COLO668 (cell line): Measurements from ENCODE around the gene TAL1.
A peak's percentile ranks its signal among the peaks of the same experiment; 100 is the strongest.

Source experiments
- DNase-seq: peaks from one replicate; lab custom pipeline; 2025; ENCODE audit not compliant: unreplicated experiment; lab: John Stamatoyannopoulos, UW

TAL1 gene

DNA sequence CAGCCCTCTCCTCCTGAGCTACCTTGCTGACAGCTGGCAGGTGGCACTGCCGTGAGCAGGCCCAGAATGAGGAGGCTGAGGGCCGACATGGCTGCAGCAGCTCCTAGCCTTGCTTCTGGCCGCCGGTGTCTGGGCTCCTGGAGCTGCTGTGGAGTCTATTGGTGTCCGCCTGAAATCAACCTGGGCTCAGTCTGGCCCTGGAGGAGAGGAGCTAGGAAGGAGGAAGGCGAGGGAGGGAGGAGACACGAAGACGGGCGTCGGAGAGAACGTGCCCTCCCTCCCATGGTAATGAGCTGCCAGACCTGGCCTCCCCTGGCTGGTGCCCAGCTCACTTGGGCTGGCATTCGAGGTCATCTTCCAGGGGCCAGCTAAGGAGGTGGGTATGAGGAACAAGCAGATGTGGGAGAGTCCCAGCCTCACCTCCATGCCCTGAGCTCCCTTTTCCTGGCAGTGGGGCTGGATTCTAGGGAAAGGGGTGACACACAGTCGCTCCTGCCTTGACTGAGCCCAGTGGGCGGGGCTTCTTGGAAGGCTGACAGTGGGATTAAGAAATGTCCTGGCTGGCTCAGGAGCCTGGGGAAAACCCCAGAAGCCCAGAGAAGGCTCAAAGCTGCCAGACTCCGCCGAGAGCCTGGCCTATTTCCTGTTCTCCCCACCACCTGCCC lies 42.0 kb downstream of the TAL1 start, which contains the start of gene PDZK1IP1:
TSS of gene PDZK1IP1 (minus strand) at position 193 of the 665 bp plus-strand sequence. CDS start at position 89, 104 bp downstream.
- no peak for DNase-seq

- DNase-seq, result no peak
These were observed 42.9 kb downstream of the TAL1 start for GRCh38 chr1:47188791-47189785.

DNA sequence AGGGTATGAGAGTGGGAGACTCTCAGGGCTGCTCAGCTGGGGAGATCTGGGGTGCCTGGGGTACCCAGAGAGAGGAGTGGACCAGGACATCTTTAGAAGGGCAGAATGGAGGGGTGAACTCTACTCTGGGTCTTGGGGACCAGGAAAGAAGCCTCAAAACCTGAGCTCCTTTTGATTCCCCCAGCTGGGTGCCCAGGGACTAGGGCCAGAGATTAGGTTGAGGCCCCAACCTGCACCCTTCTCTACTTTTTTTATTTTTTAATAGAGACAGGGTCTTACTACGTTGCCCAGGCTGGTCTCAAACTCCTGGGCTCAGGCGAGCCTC lies 44.1 kb downstream of the TAL1 start:
- no peak for DNase-seq

DNA sequence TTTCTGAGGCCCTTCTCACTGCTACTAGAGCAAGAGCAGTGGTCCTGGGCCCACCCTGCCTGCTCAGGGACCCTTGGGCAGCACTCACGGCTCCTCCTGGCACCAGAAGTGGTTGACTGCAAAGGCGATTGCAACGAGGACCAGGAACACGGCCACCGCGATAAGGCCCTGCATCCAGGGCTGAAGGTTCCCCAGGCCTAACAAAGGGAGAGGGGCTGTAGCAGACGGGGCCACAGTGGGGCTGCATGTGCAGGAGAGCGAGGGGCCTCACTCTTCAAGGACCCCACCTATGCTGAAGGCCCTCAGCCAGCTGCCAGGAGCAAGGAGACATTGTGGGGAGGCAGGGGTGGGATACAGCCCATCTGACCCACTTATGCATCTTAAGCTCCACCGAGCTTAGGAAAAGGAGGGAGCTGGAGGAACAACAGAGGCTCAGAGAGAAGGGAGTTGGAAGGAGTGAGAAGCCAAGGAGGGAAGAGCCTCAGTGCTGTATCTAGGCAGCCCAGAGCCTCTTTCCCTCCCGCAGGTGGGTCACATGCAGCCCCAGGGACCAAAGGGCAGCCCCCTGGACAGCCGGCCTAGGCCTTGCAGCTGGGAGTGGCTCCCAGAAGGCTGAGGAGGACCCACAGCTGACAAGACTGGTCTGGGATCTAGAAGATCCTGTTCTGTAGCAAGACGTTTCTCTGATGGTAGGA lies 44.6 kb downstream of the TAL1 start:
- DNase-seq, result no peak

DNA sequence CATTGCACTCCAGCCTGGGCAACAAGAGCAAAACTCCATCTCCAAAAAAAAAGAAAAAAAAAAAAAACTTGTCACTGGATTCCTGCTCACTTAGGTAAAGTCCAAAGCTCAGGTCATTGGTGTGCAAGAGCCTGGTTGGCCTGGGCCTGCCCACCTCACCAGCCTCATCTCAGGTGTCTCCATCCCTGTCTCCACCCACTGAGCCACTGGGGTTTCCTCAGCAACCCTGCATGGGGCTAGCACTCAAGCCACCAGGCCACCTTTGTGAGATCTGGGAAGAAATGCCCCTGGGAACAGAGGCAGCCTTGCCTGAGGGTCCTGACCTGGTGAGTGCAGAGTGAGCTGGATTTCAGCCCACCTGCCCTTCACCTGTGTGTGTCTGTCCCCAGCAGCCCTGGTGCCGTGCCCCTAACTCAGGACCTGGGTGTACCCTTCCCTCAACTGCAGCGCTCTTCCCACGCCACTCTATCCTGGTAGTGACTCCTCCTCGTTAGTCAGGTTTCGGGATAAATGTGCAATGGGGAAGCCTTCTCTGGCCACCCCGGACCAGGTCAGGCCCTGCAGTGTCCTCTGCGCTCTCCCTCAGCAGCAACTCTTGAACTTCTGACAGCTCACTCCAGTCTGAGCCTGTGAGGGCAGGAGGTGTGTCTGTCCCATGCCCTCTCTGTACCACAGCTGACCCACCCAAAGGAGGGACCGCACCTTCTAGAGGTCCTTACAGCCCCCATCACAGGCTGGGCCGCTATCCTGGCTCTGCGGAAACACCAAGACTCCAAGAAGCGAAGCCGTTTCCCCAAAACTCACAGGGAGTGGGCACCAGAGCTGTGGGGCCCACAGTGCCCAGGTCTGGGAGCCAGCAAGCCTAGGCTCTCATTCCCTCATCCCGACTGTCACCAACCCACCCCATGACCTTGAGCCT lies 45.5 kb downstream of the TAL1 start:
- no peak for DNase-seq

DNA sequence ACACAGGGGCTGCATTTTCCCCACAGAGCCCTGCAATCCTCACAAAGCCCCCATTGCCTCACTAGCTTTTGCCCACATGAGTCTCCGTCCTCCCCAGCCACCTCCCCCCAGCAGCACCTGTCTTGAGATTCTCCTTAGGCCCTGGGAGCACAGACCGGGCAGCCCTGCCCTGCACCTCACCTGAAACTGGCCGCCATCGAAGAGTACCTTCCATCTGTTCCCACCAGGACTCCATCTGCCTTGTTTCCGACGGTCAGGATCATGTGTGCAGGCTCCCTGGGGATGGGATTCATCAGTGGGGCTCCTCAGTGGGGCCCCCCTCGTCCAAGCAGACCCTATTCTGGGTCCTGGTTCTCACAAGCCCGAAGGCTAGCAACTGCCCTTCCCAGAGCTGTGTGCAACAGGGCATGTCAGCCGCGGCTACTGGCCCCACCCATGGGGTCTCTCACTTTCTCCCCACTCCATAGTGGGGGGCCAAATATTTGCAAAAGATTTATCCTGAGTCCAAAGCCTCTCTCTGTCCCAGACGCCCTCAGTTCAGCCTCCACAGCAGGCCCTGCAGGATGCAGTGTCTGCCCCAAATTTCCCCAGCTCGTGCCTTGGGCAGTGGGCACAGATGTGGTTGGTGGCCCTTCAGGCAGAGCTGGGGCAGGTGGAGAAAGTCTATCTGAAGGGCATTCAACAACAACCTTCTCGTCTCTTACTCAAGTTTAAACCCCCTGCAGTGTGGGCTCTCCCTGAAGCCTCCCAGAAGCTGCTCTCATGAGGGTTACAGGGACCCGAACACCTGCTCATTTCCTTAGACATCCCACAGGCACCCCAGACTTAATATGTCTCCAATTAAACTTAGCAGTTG lies 47.0 kb downstream of the TAL1 start:
- DNase-seq, result no peak

DNA sequence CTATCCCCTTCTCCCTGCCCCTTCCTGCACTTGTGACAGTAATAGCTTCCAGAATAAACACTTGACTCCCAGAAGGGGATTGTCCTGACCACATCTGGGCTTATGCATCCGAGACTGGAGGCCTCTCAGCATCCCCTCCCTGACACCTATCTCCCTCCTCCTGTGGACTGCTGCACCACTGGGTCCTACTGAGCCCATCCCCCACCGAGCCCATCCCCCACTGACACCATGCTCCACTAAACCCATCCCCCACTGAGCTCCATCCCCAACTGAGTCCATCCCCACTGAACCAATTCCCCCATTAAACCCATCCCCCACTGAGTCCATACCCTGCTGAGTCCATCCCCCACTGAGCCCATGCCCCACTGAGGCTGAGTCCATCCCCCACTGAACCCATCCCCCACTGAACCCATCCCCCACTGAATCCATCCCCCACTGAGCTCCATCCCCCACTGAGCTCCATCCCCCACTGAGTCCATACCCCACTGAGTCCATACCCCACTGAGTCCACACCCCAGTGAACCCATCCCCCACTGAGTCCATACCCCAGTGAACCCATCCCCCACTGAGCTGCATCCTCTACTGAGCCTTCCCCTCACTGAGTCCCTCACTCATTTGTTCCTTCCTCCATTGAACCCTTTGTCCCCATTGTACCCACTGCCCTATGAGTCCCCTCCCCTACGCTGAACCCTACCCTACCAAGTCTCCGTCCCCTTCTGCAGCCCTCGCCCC lies 47.8 kb downstream of the TAL1 start:
- DNase-seq, result no peak

DNA sequence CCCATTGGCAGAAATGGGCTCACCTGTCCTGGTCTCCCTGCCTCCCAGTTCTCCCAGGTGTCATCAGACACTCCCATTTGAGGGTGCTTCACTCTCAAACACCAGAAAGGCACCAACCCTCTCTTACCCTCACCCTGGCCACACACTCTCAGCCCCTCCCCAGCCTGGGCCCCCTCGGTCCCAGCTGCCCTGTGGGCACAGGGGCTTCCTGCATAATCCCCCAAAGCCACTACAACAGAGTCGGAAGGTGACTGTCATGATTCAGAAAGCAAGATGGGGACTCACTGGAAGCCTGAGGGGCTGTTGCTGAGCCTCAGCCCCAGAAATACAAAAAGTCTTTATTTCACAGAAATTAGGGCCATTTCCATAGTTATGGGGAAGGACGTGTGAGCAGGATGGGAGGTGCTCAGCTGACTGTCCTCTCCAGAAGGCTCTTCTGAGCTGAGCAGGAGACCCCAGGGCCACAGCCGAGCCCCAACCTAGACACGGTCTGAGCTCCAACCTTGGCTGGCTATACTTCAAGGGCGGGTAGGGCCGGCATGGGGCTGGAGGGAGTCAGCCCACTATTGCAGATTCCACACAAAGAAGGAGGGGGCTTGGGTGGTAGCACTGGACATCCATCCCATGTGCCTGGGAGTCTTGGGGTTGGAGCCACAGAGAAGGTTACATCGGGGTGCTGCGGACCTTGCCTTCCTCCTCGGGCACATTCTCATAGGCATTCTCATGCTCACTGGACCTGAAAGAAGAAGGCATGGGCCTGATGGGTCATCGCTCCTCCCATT lies 48.5 kb downstream of the TAL1 start:
- DNase-seq, result no peak

- no peak for DNase-seq
These were observed 49.3 kb downstream of the TAL1 start for GRCh38 chr1:47182676-47183235.

- DNase-seq, result no peak
These were observed 49.9 kb downstream of the TAL1 start for GRCh38 chr1:47181955-47182675.

DNA sequence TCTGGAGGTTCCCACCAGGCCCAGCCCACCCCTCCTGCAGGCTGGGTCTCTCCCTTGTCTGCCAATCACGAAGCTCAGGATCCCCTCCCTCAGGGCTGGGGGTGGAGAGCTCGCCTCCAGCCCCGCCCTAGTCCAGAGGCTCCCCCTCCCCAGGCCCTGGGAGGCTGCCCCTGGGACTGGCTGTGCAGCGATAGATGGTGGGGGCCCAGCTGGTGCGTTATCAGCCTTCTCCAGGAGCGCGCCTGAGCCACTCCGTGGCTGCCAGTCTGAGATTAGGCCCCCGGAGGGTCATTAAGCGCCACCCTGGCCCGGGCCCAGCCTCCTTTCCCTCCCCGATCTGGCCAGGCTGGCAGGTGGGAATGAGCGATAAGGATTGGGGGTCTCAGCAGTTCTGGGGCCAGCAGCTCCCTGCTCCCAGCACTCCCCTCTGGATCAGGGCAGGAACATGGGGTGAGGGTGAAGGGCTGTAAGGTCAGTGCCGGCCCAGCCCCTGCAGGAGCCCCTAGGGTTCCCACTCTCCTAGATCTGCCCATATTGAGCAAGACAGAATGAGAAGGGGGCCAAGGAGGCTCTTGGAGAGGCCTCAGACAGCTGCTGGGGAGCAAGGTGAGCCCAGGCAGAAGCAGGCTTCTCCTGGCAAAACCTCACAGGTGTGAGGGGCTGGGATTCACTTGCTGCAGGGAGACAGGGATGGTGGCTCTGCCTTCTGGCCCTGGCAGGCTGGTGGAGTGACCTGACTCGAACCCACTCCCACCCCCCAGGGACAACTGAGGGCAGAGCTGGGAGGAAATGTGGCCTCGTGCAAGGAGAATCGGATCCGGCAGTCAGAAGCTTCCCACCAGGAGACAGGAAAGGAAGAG lies 50.7 kb downstream of the TAL1 start:
- DNase-seq, result no peak

GRCh38 chr1:47180603-47181094 lies 51.4 kb downstream of the TAL1 start:
- no peak for DNase-seq

DNA sequence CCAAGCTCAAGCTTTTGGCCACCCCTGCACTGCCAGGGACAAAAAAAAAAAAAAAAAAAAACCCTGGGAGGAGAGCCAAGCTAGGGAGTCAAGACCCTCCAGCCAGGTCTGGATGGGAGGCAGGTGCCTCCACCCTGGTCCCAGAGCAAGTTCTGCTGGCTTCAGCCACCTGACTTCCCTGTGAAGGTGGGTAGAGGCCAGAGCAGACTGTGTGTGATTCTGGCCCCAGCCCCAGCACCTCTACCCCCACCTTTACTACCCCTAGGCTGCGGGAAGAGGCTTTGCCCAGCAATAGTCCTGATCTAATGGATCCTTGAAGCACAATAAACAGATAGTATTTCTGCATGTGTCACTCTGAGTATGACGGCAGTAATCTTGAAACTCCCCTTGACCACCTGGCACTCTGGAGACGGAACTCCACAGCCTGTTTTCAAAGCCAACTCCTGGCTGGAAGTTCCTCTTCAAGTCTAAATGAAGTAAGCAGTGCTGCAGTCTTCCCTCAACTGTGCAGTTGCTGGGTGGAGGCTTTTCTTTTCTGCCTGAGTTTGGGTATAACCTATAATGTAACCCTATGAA lies 51.9 kb downstream of the TAL1 start:
- DNase-seq, result no peak

- DNase-seq, result peak; percentile 95
These were observed 52.7 kb downstream of the TAL1 start for GRCh38 chr1:47179017-47179987.

- DNase-seq, result no peak
These were observed 53.4 kb downstream of the TAL1 start for GRCh38 chr1:47178654-47179016.
